Measurements from ENCODE around the gene CHRNB4.

Gene CHRNB4

GRCh38 chr15:78654272-78654671 lies 13.3 kb upstream of the CHRNB4 start:
- no peak for DNase-seq (ENCODE audit: low spot score)
- no peak overlapping the region for H3K4me3 ChIP-seq
- TF ChIP-seq, protein P1, sequence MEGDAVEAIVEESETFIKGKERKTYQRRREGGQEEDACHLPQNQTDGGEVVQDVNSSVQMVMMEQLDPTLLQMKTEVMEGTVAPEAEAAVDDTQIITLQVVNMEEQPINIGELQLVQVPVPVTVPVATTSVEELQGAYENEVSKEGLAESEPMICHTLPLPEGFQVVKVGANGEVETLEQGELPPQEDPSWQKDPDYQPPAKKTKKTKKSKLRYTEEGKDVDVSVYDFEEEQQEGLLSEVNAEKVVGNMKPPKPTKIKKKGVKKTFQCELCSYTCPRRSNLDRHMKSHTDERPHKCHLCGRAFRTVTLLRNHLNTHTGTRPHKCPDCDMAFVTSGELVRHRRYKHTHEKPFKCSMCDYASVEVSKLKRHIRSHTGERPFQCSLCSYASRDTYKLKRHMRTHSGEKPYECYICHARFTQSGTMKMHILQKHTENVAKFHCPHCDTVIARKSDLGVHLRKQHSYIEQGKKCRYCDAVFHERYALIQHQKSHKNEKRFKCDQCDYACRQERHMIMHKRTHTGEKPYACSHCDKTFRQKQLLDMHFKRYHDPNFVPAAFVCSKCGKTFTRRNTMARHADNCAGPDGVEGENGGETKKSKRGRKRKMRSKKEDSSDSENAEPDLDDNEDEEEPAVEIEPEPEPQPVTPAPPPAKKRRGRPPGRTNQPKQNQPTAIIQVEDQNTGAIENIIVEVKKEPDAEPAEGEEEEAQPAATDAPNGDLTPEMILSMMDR (IDR thresholded peaks at IDR 0.05), result no peak
- H3K27ac ChIP-seq, result no peak overlapping the region

GRCh38 chr15:78651930-78652615 lies 11.1 kb upstream of the CHRNB4 start:
- Histone ChIP-seq H3K4me3 (no peak overlapping the region), H3K27ac (no peak overlapping the region)
- DNase-seq (ENCODE audit: low spot score), result no peak
- TF ChIP-seq, protein P1 (IDR thresholded peaks at IDR 0.05), result no peak

DNA sequence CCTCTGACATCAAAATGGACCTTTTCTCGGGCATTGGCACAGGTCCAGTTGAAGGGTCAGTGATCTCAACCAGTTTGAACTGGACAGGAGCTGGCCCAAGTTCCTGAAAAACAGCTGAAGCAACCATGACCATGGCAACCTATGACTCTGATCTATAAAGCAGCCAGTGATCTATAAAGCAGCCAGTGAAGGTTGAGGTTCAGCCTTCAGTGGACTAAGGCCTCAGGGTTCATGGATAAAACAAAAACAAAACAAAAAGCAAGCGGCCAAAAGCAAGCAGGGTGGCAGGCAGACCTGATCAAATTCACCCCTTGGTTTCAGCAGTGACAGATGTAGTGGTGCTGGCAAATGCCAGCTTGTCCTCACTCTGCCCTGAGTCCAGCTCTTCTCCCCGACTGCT lies 10.0 kb upstream of the CHRNB4 start:
- TF ChIP-seq, protein P1 (IDR thresholded peaks at IDR 0.05), result no peak
- no peak for DNase-seq (ENCODE audit: low spot score)
- no peak overlapping the region for H3K4me3 ChIP-seq
- H3K27ac ChIP-seq, result no peak overlapping the region

- TF ChIP-seq, protein P1 (IDR thresholded peaks at IDR 0.05), result no peak
Measured at GRCh38 chr15:78650022-78650421, 9.0 kb upstream of the CHRNB4 start.

DNA sequence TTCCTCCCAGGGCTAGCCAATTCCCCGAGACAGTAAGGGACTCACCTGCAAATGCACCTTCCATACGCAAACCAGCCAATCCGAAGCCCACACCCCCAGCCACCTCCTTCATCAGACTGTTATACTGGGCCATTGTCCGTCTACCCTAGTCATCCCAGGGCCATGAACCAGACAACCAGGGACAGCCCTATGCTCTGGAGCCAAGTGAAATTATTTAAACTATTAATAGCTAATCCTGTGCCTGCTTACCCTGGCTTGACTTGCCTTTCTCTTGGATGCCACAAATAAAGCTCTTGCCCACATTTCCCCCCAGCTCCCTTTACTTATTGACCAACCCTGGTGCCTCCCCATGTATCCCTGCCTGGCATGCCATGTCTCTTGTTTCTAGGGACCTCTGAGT lies 4.0 kb upstream of the CHRNB4 start:
- Histone ChIP-seq H3K27ac (no peak overlapping the region), H3K4me3 (no peak overlapping the region)
- TF ChIP-seq, protein P1 (IDR thresholded peaks at IDR 0.05), result no peak
- no peak for DNase-seq (ENCODE audit: low spot score)

More at GRCh38 chr15:78650022-78650421, 9.0 kb upstream of the CHRNB4 start:
- DNase-seq (ENCODE audit: low spot score), result no peak
- Histone ChIP-seq H3K27ac (no peak overlapping the region), H3K4me3 (no peak overlapping the region)

DNA sequence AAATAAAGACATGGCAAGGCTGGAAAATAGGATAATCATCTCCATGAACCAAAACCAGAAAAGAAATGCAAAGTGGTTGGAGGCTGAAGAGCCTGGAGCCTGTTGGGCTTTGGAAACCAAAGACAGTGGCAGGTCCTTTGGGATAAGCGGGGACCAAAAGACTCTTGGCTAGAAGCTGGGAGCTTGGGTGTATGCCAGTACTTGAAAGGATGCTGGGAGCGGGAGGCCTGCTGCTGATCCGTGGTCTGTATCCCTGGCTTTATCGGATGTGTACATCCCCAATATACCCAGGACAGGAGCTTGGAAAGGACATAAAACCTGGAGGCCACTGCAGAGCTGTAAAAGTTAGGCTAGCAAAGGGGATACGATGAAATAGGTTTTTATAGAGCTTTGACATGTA lies 1.3 kb upstream of the CHRNB4 start:
- TF ChIP-seq, protein P1 (IDR thresholded peaks at IDR 0.05), result no peak
- Histone ChIP-seq H3K27ac (no peak overlapping the region), H3K4me3 (no peak overlapping the region)
- no peak for DNase-seq (ENCODE audit: low spot score)

DNA sequence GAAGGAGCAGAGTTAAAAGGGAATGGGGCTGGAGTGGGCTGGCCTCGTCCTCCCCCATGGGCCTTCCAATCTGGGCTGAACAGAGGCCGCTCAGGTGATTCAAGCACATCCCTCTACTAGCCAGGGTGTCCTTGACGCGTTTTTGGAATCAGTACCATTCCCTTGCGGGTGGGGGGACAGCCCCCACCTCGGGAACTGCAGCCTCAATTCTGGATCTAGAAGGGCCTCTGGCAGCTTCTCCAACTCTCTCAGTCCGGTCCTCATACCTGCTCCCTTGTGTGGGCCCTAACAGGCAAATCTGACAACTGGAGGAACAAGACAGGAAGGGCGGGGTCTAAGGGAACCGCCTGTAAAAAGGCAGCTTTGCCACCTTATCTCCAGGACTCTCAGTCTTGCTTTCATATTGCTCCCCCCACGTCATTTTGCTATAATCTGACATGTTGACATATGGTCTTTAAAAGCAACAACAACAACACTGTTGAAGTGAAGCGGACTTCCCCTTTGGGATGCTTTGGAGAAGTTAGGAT lies 802 bp upstream of the CHRNB4 start:
- TF ChIP-seq, protein P1 (IDR thresholded peaks at IDR 0.05), result no peak
- H3K4me3 ChIP-seq, result no peak overlapping the region
- DNase-seq (ENCODE audit: low spot score), result no peak
- H3K27ac ChIP-seq, result no peak overlapping the region
